ENCODE data around the gene CD22. TPM values are rescaled to one million over a fixed set of nuclear protein-coding genes. Genes with fewer than 3 reads are reported as not detected.
"Not testable (repeated sequence)": the region's sequence is repeated elsewhere in the genome, so short reads cannot be mapped to it uniquely, and the experiment has no call there.

CD22 gene
- polyA plus RNA-seq, 1 experiment, result not detected

DNA sequence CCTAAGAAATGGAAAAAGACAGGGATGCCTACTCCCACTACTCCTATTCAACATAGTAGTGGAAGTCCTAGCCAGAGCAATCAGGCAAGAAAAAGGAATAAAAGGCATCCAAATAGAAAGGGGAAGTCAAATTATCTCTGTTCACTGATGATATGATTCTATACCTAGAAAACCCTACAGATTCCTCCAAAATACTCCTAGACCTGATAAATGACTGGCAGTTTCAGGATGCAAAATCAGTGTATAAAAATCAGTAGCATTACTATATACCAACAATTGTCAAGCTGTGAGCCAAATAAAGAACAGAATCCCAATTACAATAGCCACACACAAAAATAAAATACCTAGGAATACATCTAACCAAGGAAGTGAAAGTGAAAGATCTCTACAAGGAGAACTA is 40.5 kb downstream of the CD22 start:
- no peak for TF ChIP-seq CTCF (IDR thresholded peaks at IDR 0.05; ENCODE audit: low read depth, low read length)
- Histone ChIP-seq H3K9me3 (ENCODE audit: control insufficient read depth, insufficient read depth, low read length) (no peaks in the 10 kb centered on the region), H3K4me3 (ENCODE audit: low read depth, low read length) (no peak overlapping the region), H3K27ac (ENCODE audit: low read depth, low read length) (no peak overlapping the region), H3K27me3 (ENCODE audit: control insufficient read depth, insufficient read depth, low read length) (no peaks in the 10 kb centered on the region)
- no peak for DNase-seq (ENCODE audit: low read depth, low spot score)
- POLR2A ChIA-PET, result no interaction called here
- CTCF ChIA-PET, result no interaction called here

DNA sequence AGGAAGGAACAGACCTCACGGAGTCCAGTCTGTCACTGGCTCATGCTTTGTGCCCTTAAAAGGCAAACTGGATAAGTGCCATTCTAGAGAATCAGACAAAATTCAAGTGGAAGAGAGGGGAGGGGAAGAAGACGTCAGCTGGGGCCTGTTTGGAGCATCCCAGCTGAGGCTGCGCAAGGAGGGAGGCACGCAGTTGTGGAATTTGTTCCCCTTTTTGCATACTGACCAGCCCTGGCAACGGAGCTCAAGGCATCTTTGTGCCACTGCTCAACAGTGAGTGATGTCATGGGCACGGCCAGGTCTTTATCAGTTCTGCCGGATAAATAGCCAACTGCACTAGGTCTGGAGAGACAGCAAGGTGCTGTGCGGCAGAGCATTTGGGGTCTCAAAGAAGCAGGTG is 41.7 kb downstream of the CD22 start, which contains the start of gene GPR42:
Gene GPR42, plus strand, starts transcription at position 347 of the 400 bp plus-strand sequence. CDS start 292 bp downstream, outside the sequence.
- H3K27me3 ChIP-seq (ENCODE audit: control insufficient read depth, insufficient read depth, low read length), result no peaks in the 10 kb centered on the region
- no peak within 1 kb of the TSS for H3K4me3 ChIP-seq (ENCODE audit: low read depth, low read length)
- ChIA-PET CTCF (no interaction called here), POLR2A (no interaction called here)
- no peak within 1 kb of the TSS for H3K27ac ChIP-seq (ENCODE audit: low read depth, low read length)
- no peak for DNase-seq (ENCODE audit: low read depth, low spot score)
- TF ChIP-seq CTCF (IDR thresholded peaks at IDR 0.05; ENCODE audit: low read depth, low read length), result no peak
- H3K9me3 ChIP-seq (ENCODE audit: control insufficient read depth, insufficient read depth, low read length), result no peaks in the 10 kb centered on the region

DNA sequence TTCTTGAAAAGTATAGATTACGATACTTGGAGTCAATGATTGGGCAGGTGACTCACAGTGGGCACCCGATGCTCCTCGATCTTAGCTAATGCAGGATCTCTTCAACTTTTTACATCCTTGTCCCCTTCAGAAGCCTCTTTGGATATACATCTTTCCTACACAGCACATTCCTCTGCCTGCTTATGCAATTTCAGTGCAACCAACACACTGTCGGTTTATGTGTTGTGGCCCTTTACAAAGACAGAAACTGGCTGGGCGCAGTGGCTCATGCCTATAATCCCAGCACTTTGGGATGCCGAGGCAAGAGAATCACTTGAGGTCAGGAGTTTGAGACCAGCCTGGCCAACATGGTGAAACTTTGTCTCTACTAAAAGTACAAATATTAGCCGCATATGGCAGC is 44.5 kb downstream of the CD22 start:
- ChIA-PET POLR2A (no interaction called here), CTCF (no interaction called here)
- Histone ChIP-seq H3K4me3 (ENCODE audit: low read depth, low read length) (no peak overlapping the region), H3K27ac (ENCODE audit: low read depth, low read length) (no peak overlapping the region), H3K27me3 (ENCODE audit: control insufficient read depth, insufficient read depth, low read length) (no peaks in the 10 kb centered on the region), H3K9me3 (ENCODE audit: control insufficient read depth, insufficient read depth, low read length) (no peaks in the 10 kb centered on the region)
- no peak for DNase-seq (ENCODE audit: low read depth, low spot score)
- TF ChIP-seq CTCF (IDR thresholded peaks at IDR 0.05; ENCODE audit: low read depth, low read length), result no peak

DNA sequence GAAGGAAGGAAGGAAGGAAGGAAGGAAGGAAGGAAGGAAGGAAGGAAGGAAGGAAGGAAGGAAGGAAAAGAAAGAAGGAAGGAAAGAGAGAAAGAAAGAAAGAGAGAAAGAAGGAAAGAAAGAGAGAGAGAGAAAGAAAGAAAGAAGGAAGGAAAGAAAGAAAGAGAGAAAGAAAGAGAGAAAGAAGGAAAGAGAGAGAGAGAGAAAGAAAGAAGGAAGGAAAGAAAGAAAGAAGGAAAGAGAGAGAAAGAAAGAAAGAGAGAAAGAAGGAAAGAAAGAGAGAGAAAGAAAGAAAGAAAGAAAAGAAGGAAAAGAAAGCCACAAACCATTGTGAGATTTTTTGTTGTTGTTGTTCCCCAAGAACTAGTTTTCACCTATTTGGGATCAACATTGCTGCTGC is 45.0 kb downstream of the CD22 start:
- CTCF ChIA-PET; H3K27me3 ChIP-seq (ENCODE audit: control insufficient read depth, insufficient read depth, low read length); POLR2A ChIA-PET; DNase-seq (ENCODE audit: low read depth, low spot score); H3K27ac ChIP-seq (ENCODE audit: low read depth, low read length); H3K4me3 ChIP-seq (ENCODE audit: low read depth, low read length); H3K9me3 ChIP-seq (ENCODE audit: control insufficient read depth, insufficient read depth, low read length): not testable (repeated sequence)

- H3K4me3 ChIP-seq (ENCODE audit: low read depth, low read length), result no peak overlapping the region
- TF ChIP-seq CTCF (IDR thresholded peaks at IDR 0.05; ENCODE audit: low read depth, low read length), result no peak
- POLR2A ChIA-PET, result no interaction called here
- H3K27ac ChIP-seq (ENCODE audit: low read depth, low read length), result no peak overlapping the region
- no peak for DNase-seq (ENCODE audit: low read depth, low spot score)
- no peaks in the 10 kb centered on the region for H3K27me3 ChIP-seq (ENCODE audit: control insufficient read depth, insufficient read depth, low read length)
- H3K9me3 ChIP-seq (ENCODE audit: control insufficient read depth, insufficient read depth, low read length), result no peaks in the 10 kb centered on the region
- CTCF ChIA-PET, result no interaction called here
These were observed 46.7 kb downstream of the CD22 start for GRCh38 chr19:35375505-35376307.

Data from AG04450 (cell line).